Amniotic stem cell (primary cell): Measurements from ENCODE around the gene RNF41.
A peak's percentile ranks its signal among the peaks of the same experiment; 100 is the strongest.
"Not testable (repeated sequence)": the region's sequence is repeated elsewhere in the genome, so short reads cannot be mapped to it uniquely, and the experiment has no call there.

Source experiments
- DNase-seq: peaks from one replicate; lab custom pipeline; 2025; lab: John Stamatoyannopoulos, UW

RNF41 gene

DNA sequence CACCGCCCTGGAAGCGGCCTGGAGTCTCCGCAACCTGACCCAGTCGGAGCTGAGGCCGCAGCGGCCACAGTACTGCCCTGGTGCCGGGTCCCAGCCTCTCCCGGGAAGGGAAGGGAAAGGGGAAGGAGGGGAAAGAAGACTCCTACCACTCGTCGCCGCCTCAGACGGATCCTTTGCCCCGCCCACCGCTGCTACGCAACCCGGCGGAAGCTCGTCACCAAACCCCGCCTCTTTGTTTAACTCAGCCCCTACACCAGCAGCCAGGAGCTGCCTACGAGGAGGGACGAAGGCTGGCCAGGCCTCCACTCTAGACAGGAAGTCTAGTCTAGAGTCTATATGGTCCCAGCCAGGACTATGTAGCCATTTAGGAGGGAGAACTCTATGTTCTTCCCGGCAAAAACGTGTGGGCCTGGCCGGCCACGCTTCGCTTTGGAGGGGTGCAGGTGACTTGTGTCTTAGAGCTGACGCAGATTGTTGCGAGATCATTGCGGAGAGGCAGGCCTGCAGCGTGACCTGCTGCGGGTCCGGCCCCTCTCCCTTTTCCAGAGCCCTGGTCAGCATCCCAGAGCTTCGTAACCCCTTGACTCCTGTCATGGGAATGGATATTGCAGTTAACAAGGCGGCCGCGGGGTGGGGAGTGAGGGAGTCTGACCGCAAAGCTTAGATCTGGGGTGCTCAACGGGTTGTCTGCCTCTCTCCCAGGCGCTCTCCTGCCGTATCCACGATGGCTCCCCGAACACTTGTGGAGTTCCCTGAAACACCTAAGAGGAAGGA lies at the start of gene RNF41:
Gene RNF41, minus strand, starts transcription at position 166 of the 774 bp plus-strand sequence. CDS start 7,875 bp downstream, outside the sequence.
- DNase-seq, result peak; percentile 89

DNA sequence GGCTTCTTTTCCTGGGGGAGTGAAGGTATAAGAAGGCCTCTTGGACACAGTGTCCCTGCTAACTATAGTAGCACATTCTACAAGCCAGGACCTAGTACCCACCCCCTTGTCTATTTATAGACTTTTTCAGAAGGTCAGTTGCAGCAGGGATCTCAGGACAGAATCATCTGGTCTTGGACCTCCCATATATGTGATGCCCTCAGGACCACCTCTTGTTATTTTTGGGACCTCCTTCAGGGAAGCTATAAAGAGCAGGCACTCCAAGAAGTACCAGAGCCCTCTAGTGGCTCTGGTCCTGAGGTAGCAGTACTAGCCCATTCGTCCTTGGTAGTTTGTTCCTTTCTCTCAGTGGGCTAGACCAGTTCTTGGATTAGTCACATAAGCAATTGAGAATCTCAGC lies 49.3 kb upstream of the RNF41 start:
- DNase-seq, result no peak

DNA sequence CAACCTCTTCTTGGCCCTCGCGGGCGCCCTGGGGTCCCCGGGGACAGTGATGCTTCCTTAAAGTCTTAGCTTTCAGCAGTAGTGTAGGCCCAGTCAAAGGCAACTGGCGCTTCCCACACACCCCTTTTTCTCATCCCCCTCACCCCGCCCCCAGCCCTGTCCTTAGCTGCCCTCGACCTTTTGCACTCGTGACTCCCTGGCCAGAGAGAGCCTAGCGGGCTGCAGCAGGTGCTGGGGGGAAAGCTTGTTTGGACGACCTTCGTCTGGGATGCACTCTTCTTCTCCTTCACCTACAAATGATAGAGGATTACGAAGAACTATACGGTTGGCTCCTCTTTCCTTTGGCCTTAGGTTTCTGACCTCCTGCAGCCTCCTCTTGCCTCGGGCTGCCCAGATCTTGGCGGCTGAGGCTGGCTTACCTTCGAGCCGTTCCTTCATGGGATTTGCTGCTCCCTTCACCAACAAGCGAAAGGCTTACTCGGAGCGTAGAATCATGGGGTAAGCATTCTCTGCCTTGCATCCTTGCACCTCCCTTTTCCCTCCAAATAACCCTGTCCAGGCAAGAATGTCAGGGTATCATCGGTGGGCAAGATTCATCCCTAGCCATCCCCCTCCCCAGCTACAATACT lies 45.8 kb upstream of the RNF41 start:
- DNase-seq, result no peak

DNA sequence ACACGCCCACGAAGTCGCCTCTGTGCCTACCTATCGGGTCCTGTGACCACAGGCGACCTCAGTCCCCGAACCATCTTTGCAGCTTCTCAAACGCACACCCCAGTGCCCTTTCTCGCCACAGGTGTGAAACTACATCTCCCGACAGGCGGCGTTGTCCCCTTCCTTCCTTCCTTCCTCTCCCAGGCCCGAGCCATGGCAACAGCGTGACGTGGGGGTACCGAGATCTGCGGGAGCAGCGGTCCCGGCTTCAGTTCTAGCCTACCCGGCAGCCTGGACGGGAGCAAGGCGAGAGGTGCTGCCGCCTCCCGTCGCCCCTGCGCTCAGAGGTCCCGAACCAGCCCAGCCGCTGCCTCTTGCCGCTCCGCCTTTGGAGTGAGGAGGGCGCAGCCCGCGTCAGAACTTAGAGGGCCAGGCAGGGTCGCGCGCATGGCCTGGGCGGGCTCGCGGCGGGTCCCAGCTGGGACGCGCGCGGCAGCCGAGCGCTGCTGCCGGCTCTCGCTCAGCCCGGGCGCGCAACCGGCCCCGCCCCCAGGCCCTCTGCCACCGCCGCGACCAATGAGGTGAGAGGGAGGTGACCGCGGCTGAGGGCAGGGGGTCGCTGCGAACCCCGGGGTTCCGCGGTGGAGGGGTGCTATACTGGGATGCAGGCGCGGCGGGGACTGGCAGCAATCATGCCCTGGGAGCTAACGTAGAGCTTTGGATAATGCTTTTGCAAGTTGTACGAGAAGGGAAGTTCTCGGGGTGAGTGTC lies 45.1 kb upstream of the RNF41 start, which contains the start of gene COQ10A:
Gene COQ10A, plus strand, starts transcription at position 250 of the 750 bp plus-strand sequence. Its CDS starts 177 bp downstream, at position 427.
- peak; percentile 92 for DNase-seq

DNA sequence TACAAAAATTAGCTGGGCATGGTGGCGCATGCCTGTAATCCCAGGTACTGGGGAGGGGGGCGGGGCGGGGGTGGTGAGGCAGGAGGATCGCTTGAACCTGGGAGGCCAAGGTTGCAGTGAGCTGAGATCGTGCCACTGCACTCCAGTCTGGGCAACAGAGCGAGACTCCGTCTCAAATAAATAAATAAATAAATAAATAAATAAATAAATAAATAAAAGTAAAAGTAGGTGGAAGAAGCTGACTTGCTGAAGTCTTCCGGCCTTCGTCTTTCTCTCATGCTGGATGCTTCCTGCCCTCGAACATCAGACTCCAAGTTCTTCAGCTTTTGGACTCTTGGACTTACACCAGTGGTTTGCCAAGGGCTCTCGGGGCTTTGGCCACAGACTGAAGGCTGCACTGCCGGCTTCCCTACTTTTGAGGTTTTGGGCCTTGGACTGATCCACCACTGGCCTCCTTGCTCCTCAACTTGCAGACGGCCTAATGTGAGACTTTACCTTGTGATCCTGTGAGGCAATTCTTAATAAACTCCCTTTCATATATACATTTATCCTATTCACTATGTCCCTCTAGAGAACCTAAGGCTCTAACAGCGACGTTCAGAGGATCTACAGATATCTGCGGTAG lies 44.5 kb upstream of the RNF41 start:
- DNase-seq, result not testable (repeated sequence)

GRCh38 chr12:56262955-56263354 lies 41.2 kb upstream of the RNF41 start:
- not testable (repeated sequence) for DNase-seq

GRCh38 chr12:56261503-56262232 lies 39.9 kb upstream of the RNF41 start:
- DNase-seq, result no peak

GRCh38 chr12:56260921-56261320 lies 39.2 kb upstream of the RNF41 start:
- DNase-seq, result no peak

- no peak for DNase-seq
Measured at GRCh38 chr12:56260380-56260779, 38.7 kb upstream of the RNF41 start.

DNA sequence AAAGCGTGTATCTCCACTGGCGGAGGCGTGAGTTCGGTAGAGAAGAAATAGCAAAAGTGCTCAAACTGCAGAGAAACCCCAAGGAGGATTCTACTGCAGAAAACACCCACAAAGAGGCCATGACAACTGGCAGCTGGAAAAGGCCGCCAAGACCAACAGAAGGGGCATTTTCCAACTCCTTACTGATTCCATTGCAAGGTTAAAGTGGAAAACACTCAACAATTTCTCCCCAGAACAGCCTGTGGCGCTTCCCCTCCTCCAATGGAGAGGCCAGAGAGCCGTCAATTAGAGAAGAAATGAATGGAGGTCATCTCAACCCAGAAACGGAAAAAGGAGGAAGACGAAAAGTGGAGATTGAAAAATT lies 37.1 kb upstream of the RNF41 start:
- DNase-seq, result no peak

GRCh38 chr12:56258068-56258819 lies 36.5 kb upstream of the RNF41 start, which contains the start of gene ANKRD52:
Gene ANKRD52 (minus strand): TSS chr12:56258384. CDS start chr12:56258269, 115 bp downstream.
- peak; percentile 77 for DNase-seq

DNA sequence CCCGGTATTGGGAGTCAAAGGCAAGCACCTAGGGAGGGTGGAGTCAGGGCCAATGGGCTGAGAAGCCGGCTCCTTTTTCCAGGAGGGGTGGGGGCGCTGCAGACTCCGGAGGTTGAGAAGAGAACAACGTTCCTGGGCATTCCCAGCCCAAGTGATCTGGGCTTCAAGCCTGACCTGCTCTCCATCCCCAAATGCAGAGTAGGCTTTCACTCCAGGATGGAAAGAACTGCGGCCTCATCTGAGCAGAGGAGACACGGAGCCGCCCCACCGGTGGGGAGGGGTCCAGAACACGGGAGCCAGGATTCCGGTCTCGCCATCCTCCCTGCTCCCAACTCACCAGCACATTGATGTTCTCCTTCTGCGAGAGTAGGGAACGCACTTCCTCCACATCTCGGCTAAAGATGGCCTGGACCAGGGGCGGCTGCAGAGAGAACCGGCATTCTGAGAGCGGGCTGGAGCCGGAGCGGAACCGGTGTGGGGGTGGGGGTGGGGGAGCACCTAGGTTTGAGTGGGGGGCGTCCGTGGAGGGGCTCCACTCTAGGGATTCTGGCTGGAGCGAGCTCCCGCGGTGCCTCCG lies 35.9 kb upstream of the RNF41 start:
- DNase-seq, result no peak

GRCh38 chr12:56257071-56257470 lies 35.3 kb upstream of the RNF41 start:
- DNase-seq, result no peak

DNA sequence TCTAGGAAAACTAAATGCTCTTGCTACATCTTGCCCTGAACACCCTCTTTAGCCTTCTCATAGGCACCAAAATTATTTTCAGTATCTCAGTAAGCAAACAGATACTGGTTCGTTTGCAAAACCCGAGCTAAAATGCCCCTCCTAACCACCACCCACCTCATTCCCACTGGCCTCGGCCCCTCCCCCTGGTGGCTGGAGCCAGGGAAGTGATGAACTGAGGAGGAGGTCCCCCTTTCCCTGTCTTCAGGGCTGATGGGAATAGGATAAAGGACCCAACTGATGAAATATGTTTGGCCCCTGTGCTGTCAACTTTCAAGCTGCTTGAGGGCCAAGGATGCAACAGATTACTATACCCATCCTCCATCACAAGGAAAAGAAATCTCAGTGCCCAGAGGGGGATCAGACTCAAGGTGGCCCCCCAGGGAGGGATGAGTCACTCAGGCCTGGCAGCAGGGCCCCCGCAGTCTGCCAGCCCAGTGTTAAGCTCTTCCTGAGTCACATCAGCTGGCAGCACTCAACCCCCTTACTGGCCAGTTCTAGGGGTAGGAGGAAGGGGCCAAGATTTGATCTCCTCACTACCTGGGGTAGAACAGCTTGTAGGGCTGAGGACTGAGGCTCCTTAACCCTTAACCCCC lies 34.7 kb upstream of the RNF41 start:
- DNase-seq, result no peak

DNA sequence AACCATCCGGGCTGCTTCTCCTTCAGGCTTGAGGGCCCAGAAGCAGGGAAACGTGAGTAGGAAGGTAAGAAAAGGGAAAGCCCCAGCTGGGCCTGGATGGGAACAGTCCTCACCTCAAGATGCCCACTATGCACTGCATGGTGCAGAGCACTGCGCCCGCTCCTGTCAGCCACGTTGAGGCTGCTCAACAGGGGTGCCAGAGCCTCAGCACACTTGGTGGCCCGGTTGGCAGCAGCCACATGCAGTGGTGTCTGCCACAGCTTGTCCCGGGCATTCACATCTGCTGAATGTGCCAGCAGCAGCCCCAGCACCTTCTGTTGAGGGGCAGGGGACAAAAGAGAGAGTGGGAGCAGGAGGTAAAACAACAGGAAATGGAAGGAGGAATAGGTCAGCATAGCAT lies 33.9 kb upstream of the RNF41 start:
- no peak for DNase-seq

DNA sequence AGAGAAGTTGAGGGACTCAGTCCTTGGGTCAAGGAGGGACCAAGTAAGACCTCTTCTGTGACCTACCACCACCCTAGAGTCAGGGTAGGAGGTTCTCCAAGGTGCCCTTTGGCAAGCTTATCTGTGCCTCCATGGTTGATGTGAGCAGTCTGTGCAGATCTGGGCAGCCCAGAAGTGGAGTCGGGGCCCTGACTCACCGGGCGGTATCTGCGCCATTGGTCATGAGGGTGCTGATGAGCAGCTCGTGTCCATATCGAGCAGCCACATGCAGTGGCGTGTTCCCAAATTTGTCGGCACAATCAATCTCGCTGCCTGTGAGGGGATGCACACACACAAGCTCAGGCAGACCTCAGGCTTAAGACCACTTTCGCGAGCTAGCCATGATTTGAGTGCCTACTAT lies 31.4 kb upstream of the RNF41 start:
- no peak for DNase-seq

GRCh38 chr12:56252649-56253048 lies 30.9 kb upstream of the RNF41 start:
- no peak for DNase-seq

- DNase-seq, result no peak
Measured at GRCh38 chr12:56248711-56249110, 27.0 kb upstream of the RNF41 start.

GRCh38 chr12:56247923-56248322 lies 26.2 kb upstream of the RNF41 start:
- no peak for DNase-seq

GRCh38 chr12:56244494-56244893 lies 22.8 kb upstream of the RNF41 start:
- DNase-seq, result no peak
